ENCODE measurements around the gene CFAP299.
A peak's percentile ranks its signal among the peaks of the same experiment; 100 is the strongest.

Gene CFAP299

GRCh38 chr4:80566203-80566872 is 230.8 kb downstream of the CFAP299 start:
- no peaks in the 10 kb centered on the region for H3K9me3 ChIP-seq (ENCODE audit: insufficient read depth, low read length)
- no peak for TF ChIP-seq CTCF (IDR thresholded peaks at IDR 0.05; ENCODE audit: insufficient read depth, low read length, poor library complexity, severe bottlenecking)
- no peak for TF ChIP-seq EZH2phosphoT487 (conservative IDR thresholded peaks at IDR 0.05; ENCODE audit: low read length)
- H3K9ac ChIP-seq (ENCODE audit: low read length), result peak overlapping the region; percentile 40
- no peaks in the 10 kb centered on the region for H3F3A ChIP-seq (ENCODE audit: insufficient read depth)
- peak overlapping the region; percentile 75 for H3K4me2 ChIP-seq (ENCODE audit: low read depth, low read length, poor library complexity, severe bottlenecking)
- H3K27ac ChIP-seq (ENCODE audit: low read depth, low read length), result no peak overlapping the region
- no peaks in the 10 kb centered on the region for H4K20me1 ChIP-seq (ENCODE audit: low read depth, low read length)
- H3K9me2 ChIP-seq (replicated peaks; ENCODE audit: insufficient read depth, low read length), result no peaks in the 10 kb centered on the region
- H3K36me3 ChIP-seq (ENCODE audit: low read length), result no peaks in the 10 kb centered on the region
- H2AFZ ChIP-seq (ENCODE audit: low read depth, low read length, severe bottlenecking), result peak overlapping the region; percentile 91
- no peaks in the 10 kb centered on the region for H3K27me3 ChIP-seq (ENCODE audit: low read length)
- peak overlapping the region; percentile 40 for H3K4me3 ChIP-seq (ENCODE audit: insufficient read depth, low read length, poor library complexity, severe bottlenecking)
- no peaks in the 10 kb centered on the region for H3K79me2 ChIP-seq (ENCODE audit: insufficient read depth, low read length)

DNA sequence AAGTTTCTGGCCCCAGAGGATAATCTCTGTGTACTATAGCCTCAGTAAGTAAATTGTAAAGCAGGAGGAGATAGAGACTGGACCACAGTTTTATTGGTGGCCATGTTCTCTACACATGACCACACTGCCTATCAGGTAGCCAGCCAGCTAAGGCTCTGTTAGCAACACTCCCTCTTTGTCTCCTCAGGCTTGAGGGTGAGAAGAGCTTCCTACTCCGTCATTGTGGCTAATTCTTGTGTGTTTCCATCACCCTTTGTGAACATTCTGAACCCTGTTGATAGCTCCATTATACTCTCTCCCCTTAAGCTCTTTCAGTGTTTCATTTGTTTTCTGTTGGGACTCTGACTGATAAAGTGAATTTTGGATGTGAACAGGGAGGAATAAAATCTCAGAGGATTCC is 233.4 kb downstream of the CFAP299 start:
- Histone ChIP-seq H3K9me2 (replicated peaks; ENCODE audit: insufficient read depth, low read length) (no peaks in the 10 kb centered on the region), H3K9me3 (ENCODE audit: insufficient read depth, low read length) (no peaks in the 10 kb centered on the region), H4K20me1 (ENCODE audit: low read depth, low read length) (no peaks in the 10 kb centered on the region), H2AFZ (ENCODE audit: low read depth, low read length, severe bottlenecking) (no peak overlapping the region), H3F3A (ENCODE audit: insufficient read depth) (no peaks in the 10 kb centered on the region), H3K9ac (ENCODE audit: low read length) (no peak overlapping the region), H3K27me3 (ENCODE audit: low read length) (no peaks in the 10 kb centered on the region), H3K4me3 (ENCODE audit: insufficient read depth, low read length, poor library complexity, severe bottlenecking) (no peak overlapping the region), H3K27ac (ENCODE audit: low read depth, low read length) (no peak overlapping the region), H3K36me3 (ENCODE audit: low read length) (no peaks in the 10 kb centered on the region), H3K79me2 (ENCODE audit: insufficient read depth, low read length) (no peaks in the 10 kb centered on the region), H3K4me2 (ENCODE audit: low read depth, low read length, poor library complexity, severe bottlenecking) (no peak overlapping the region)
- TF ChIP-seq CTCF (IDR thresholded peaks at IDR 0.05; ENCODE audit: insufficient read depth, low read length, poor library complexity, severe bottlenecking) (no peak), EZH2phosphoT487 (conservative IDR thresholded peaks at IDR 0.05; ENCODE audit: low read length) (no peak)

GRCh38 chr4:80576796-80577195 is 241.3 kb downstream of the CFAP299 start:
- H3K79me2 ChIP-seq (ENCODE audit: insufficient read depth, low read length), result no peaks in the 10 kb centered on the region
- no peaks in the 10 kb centered on the region for H3K9me3 ChIP-seq (ENCODE audit: insufficient read depth, low read length)
- H3K4me2 ChIP-seq (ENCODE audit: low read depth, low read length, poor library complexity, severe bottlenecking), result no peak overlapping the region
- no peaks in the 10 kb centered on the region for H3K27me3 ChIP-seq (ENCODE audit: low read length)
- no peaks in the 10 kb centered on the region for H3K9me2 ChIP-seq (replicated peaks; ENCODE audit: insufficient read depth, low read length)
- no peak for TF ChIP-seq CTCF (IDR thresholded peaks at IDR 0.05; ENCODE audit: insufficient read depth, low read length, poor library complexity, severe bottlenecking)
- TF ChIP-seq EZH2phosphoT487 (conservative IDR thresholded peaks at IDR 0.05; ENCODE audit: low read length), result no peak
- no peak overlapping the region for H3K9ac ChIP-seq (ENCODE audit: low read length)
- no peaks in the 10 kb centered on the region for H4K20me1 ChIP-seq (ENCODE audit: low read depth, low read length)
- H3F3A ChIP-seq (ENCODE audit: insufficient read depth), result no peaks in the 10 kb centered on the region
- H2AFZ ChIP-seq (ENCODE audit: low read depth, low read length, severe bottlenecking), result no peak overlapping the region
- H3K27ac ChIP-seq (ENCODE audit: low read depth, low read length), result no peak overlapping the region
- no peaks in the 10 kb centered on the region for H3K36me3 ChIP-seq (ENCODE audit: low read length)
- no peak overlapping the region for H3K4me3 ChIP-seq (ENCODE audit: insufficient read depth, low read length, poor library complexity, severe bottlenecking)
